Cerebellar nuclear complex (tissue), 1 donor: ENCODE results near the gene MAP3K1.

Source experiments
- DNase-seq, 2 experiments: peaks; one replicate each; lab custom pipeline; 2025; lab: John Stamatoyannopoulos, UW

The MAP3K1 gene

DNA sequence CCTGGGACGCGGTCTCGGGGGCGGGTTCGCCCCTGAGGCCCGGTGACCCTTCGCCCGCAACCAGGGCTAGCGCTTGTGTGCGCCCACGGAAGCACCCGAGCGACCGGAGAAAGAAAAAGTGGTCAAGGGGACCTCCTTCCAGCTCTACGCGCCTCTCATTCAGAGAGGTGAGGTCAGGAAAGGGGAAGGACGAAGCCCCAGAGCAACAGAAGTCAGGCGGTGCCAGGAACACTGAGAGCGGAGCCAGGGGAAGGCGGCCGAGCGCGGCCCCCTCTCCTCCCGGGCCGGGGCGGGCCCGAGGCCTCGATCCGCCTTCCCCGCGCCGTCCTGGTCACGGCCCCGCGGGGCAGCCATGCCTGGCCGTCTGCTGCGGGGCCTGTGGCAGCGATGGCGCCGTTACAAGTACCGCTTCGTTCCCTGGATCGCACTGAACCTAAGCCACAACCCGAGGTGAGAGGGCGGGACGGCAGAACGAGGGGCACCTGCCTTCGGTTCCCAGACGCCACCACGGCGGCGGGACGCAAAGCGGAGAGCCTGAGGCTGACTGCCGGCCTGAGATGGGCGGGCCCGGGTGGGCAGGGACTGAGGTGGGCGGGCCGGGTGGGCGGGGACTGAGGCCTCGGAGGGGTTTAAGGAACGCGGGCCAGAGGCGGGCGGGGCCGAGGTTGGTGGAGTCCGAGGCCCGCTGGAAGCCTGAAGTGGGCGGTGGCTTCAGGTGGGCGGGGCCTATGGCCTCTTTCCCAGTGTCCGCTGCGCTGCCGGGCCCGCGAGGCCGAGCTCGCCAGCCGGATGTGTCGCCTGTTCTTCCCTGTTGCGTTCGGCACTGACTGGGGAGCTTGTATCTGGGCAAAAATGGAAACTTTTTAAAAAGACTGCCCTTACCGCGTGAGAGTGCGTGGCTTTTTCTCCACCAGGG is 94.2 kb downstream of the MAP3K1 start, which contains the start of gene SETD9:
TSS of gene SETD9 (plus strand) at position 303 of the 916 bp plus-strand sequence. CDS start at position 353, 50 bp downstream.
- peak; percentile 50 to 82 for DNase-seq

- no peak for DNase-seq
Measured at GRCh38 chr5:56910210-56910965, 95.0 kb downstream of the MAP3K1 start.

DNA sequence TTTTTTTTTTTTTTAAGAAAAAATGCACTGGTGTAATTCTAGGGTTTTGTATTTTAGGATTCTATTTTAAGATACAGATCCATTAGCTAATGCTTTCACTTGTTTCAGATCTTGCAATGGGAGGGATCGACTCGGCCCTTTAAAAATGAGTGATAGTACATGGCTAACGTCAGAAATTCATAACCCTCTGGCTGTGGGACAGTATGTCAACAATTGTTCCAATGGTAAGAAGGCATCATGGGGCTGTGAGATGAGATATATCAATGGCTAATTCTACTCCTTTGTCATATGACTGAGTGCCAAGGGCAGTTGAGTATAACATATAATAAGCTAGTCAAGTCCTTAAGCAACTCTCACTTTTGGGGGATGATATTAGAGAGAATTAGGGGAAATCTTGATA is 98.4 kb downstream of the MAP3K1 start:
- DNase-seq = no peak

DNA sequence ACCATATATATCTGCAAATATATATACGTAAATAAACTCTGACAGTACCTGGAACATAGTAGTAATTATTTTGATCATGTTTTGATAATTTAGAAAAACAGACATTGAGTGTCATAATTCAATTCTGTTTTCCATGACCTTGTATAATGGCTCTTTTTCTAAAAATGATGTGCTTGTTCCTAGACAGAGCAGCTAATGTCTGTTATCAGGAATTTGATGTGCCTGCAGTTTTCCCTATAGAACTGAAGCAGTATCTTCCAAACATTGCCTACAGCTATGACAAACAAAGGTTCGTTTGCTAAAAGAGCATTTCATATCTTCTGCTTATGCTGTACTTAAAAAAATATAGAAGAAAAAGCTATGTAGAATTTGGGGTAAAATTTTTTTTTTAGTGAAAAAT is 99.3 kb downstream of the MAP3K1 start:
- DNase-seq = no peak

- no peak for DNase-seq
Measured at GRCh38 chr5:56917534-56917933, 102.2 kb downstream of the MAP3K1 start.

DNA sequence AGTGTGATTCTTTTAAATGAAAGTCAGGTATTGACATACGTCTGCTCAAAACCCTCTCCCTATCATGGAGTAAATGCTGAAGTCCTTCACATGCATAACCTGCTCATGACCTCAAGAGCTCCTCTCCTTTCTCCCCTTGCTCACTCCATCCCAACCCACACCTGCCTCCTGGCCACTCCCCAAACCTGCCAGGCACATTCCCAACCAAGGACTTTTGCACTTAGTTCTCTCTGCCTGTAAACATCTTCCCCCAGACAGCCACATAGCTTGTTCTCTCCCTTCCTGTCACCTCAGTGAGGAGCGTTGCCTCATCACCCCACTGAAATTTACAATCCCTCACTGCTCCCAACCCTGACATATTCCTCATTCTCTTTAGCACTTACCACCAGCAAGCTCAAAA is 102.7 kb downstream of the MAP3K1 start:
- DNase-seq = no peak

DNA sequence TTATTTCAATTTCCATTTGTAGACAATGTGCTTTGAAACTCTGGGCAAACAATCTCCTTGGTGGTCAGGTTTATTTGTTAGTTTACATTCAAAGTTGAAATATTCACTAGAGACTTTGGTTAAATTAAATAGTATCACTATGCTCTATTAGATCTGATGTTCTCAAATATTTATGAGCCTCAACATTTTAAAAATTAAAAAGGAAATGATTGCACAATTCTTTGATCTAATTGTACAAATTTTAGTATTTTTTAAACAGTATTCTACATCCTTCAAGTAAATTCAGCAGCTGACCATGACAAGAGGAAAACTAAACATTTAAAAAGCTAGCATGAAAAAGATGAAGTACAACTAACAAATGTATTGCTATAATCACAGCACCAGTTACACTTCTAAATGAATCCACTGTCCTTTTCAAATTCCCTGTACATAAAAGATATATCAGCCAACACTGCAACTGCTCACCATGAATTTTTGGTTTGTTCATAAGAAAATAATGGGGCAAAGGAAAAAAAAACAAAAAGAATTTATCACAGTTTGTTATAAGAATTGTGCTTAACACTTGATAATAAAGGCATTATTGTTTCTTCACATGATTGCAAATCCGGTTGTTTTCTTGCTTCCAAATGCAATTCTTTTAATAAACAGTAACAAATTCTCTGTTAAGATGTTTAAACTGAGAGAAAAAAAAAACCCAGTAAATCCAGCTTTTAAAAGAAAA is 104.8 kb downstream of the MAP3K1 start:
- no peak for DNase-seq

DNA sequence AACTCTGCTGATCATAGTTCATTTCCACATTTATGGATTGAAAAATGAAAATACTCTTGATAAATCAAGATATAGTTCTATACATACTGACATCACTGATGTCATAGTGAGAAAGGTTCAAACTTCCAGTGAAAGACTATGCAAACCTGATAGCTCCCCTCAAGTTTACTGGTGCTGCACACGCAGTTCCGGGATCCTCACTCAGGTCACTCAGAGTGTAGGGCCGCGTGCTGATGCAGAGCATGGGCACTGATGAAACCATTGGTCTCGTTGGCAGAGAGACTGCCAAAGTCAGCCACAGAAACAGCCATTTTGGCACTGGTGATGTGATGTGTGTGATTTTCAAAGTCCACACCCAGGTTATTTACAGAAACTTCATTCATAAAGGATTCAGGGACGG is 107.6 kb downstream of the MAP3K1 start:
- DNase-seq = no peak

- DNase-seq = no peak
Measured at GRCh38 chr5:56934325-56934724, 119.0 kb downstream of the MAP3K1 start.

DNA sequence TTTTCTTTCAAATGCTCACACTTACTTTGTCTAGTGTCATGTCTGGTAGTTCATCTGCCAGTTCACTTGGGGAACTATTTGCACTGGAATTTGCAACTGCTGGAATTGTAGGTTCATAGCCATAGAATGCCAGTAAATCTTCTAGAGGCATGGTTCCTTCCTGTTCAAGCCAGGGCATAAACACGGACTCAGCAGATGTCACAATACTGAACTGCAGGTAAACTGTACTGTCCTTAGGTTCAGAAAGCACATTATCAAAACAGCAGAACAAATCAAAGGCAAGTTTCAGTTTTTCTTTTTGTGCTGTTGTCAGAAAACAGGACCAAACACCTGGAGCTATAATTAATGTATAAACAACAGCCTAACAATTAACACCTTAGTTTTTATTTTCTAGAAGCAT is 123.5 kb downstream of the MAP3K1 start:
- DNase-seq = no peak

GRCh38 chr5:56941981-56942380 is 126.6 kb downstream of the MAP3K1 start:
- DNase-seq = no peak
